Activated gamma-delta T cell treated with anti-CD3 and anti-CD28 coated beads, Interleukin-2, amount 50 U/mL, for 16 hours (primary cell): ENCODE results near the gene PLG.
"Not testable (repeated sequence)": the region's sequence is repeated elsewhere in the genome, so short reads cannot be mapped to it uniquely, and the experiment has no call there.

Experiments
- DNase-seq: peaks from one replicate; pipeline ENCODE4 v3.0.0-alpha.2; 2020; ENCODE audit warnings: low read depth

PLG gene

DNA sequence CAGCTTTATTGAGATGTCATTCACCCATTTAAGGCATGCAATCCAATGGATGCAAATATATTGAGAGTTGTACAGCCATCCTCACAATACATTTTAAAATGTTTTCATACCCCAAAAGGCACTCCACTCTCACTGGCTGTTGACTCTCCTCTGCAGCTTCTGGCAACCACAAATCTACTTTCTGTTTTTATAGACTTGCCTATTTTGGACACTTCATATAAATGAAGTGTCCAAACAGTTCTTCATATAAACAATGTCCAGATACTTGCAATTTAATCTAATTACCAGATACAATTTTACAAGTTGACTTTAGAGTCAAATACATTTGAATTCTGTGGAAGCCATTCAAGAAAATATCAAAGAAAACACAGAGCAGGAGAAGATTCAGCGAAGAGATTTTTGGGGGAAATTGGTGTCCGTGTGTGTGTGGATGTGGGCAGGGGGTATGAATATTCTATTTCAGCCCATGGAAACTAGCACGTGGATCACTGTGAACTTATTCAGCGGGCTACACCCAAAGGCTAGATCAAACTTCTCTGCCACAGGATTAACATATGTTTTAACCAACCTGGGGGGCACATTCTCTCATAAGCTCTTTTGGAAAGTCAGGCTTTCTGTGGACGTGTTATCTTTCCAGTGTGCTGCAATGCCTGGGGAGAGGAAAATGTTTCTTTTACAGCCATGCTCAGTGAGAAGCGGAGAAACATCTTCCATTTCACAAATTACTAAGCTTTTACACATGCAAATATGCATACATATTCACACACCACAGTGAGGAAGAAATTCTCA lies 73.9 kb downstream of the PLG start:
- DNase-seq = no peak

DNA sequence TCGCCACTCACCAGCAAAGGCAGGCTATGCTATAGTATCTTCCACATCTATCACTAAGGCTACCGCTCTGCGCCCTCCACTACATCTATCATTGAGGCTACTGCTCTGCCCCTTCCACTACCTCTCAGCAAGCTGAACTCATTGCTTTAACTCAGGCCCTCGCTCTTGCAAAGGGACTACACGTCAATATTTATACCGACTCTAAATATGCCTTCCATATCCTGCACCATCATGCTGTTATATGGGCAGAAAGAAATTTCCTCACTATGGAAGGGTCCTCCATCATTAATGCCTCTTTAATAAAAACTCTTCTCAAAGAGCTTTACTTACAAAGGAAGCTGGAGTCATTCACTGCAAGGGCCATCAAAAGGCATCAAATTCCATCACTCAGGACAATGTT lies 77.1 kb downstream of the PLG start:
- DNase-seq = not testable (repeated sequence)

DNA sequence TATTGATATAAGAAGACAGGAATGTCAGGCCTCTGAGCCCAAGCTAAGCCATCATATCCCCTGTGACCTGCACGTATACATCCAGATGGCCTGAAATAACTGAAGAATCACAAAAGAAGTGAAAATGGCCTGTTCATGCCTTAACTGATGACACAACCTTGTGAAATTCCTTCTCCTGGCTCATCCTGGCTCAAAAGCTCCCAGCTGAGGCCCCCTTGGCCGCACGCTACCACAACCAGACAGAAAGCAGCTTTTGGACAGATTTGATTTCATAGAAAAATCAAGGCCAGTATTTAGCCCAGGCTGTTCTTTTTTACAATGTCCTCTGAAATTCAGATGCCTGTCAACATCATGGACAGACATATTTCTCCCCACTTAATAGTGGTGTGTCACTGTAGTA lies 78.6 kb downstream of the PLG start:
- DNase-seq = not testable (repeated sequence)

DNA sequence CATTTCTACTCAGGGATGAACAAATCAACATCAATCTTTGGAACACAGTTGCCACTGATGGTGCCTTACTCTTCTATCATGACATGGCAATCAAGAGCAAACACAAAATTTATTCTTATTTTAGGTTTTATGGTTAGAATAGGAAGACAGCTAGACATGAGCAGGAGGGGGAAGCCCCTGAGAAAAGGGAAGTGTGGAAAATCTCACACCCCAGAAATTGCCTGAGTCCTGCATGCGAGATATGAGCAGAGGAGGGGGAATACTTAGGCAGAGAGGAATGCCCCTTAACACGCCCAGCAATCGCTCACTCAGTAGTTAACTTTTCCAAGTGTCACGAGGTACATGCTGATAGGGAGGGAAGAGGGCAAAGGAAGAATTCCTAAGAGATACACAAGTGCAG lies 79.3 kb downstream of the PLG start:
- no peak for DNase-seq

DNA sequence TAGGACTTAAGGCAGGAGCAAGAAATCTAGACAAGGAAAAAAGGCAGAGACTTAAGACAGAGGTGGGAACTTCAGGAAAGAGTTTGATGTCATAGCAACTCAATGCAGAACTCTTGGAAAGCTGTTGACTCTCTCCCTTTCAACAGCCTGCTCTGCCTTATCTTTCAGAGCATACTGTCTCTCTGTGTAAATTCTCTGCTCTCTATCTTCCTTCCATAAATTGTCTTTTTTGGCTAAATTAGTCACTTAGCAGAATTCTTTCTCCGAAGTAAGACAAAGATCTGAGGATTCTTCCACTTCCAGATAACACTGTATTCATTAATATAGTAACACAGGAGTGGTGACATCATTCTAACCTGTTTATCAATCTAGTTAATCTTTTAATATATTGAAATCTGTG lies 80.2 kb downstream of the PLG start:
- DNase-seq = no peak

DNA sequence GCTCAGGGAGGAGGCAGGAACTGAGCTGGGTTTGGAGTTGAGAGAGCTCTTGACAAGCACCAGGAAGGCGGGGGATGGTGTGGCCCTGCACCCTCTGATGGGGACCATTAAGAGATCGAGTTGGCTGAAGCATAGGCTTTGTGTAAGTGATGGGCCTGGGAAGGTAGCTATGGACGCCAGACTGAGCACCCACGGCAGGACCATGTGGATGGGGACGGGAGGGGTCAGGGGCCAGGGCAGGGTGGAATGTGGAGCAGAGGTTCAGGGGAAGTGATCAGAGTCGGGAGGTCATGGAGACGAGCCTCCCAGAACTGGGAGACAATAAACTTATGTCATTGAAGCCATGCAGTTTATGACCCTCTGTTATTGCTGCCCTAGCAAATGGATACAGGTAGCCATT lies 81.7 kb downstream of the PLG start:
- no peak for DNase-seq

DNA sequence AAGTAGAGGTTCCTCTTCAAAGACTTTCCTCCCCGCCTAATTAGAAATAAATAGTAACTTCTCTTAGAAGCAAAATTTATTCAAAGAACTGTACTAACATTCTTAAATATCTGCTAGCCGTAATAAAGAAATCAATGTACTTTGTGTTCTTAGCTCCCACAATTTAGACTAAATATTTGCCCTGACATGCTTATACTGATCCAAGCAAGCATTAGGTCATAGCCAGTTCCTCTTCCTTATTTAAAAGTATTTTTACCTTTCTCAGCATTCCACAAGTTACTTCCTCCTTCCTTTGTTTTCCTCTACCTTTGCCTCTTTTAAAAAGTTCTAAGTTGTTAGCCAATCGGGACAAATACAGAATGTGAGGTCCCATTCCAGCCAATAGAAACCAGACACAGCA lies 86.1 kb downstream of the PLG start:
- not testable (repeated sequence) for DNase-seq

DNA sequence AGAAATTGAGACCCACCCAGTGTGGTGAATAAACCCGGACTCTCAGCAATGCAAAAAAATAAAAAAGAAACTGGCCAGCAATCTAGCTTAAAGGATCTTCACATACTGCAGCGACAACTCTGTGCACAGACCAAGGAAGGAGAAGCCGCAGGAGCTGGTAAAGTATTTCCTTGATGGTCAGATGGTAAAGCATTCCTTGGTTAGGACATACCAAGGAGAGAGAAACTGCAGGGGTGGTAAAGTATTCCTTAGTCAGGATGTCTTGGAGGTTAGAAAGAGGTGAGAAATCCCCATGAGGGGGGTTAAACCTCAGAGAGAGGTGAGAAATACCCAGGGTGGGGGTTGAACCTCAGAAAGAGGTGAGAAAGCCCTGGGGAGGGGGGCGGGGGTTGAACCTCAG lies 86.8 kb downstream of the PLG start:
- DNase-seq = no peak

DNA sequence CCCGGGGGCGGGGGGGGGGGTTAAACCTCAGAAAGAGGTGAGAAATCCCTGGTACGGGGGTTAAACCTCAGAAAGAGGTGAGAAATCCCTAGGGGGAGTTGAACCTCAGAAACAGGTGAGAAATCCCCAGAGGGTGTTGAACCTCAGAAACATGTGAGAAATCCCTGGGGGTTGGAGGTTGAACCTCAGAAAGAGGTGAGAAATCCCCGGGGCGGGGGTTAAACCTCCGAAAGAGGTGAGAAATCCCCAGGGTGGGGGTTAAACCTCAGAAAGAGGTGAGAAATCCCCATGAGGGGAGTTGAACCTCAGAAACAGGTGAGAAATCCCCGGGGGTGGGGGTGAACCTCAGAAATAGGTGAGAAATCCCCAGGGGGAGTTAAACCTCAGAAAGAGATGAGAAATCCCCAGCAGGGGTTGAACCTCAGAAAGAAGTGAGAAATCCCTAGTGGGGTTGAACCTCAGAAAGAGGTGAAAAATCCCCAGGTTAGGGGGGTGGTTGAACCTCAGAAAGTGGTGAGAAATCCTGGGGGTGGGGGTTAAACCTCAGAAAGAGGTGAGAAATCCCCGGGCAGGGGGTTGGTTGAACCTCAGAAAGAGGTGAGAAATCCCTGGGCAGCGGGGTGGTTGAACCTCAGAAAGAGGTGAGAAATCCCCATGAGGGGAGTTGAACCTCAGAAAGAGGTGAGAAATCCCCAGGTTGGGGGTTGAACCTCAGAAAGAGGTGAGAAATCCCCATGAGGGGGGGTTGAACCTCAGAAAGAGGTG lies 87.4 kb downstream of the PLG start:
- no peak for DNase-seq

DNA sequence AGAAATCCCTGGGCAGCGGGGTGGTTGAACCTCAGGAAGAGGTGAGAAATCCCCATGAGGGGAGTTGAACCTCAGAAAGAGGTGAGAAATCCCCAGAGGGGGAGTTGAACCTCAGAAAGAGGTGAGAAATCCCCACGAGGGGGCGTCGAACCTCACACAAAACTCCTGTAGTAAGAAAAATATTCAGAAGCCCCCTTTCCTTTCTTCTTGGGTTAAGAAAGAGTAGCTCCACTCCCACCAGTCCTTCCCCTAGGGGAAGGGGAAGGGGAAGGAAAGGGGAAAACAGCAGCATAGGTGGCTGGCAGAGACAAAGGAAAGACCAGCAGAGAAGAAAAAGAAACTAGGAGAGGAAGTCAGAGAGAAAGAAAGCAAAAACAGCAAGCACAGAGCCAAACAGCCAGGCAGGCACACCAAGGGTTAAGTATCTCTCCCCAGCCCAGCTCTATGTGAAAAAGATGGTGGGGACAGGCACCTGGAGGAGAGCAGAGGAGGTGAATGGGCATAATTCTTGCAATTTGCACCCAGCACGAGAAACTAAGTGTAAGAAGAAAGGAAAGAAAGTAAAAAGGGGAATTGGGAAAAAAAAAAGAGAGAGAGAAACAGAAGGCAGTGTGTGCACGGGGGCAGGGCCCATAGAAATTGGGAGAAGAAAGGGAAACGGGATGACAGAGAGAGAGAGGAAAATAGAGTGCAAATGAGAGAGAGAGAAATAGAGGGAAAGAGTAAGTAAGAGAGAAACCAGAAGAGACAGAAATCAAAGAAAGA lies 88.2 kb downstream of the PLG start:
- DNase-seq = no peak

DNA sequence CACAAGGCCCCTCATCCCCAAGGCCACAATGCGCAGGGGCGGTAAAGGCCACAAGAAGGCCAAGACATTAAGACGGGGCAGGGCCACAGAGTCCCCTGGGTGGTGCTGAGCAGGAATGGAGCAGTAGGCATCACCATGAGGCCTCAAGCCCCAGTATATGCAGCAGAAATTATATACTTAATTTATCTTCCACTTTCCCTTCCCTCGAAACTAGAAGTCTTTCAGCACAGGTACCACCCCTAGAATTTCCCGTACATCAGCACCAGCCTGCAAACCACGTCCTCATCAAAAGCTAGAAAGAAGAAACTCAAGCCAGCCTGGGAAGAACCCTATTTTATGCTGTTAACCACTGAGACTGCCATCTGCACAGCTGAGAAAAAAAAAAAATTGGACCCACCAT lies 89.4 kb downstream of the PLG start:
- no peak for DNase-seq

DNA sequence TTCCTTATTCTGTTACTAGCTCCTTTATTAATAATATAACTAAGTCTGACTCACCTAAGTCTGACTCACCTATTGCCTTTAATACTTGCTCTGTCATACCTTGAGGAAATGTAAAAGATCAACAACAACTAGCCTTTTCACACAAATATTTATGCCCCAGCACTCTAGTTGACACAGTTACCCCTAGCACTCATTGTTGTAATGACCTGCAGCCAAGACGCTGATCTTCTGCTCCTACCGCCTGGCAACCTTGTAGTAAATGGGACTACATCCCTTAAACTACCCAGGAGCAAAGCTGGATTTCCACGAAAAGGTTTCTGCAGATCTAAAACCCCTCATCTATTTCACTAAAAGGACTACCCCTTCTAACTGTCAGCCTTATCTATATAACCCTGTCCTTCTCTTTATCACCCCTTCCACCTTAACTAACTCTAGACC lies 90.0 kb downstream of the PLG start:
- no peak for DNase-seq

DNA sequence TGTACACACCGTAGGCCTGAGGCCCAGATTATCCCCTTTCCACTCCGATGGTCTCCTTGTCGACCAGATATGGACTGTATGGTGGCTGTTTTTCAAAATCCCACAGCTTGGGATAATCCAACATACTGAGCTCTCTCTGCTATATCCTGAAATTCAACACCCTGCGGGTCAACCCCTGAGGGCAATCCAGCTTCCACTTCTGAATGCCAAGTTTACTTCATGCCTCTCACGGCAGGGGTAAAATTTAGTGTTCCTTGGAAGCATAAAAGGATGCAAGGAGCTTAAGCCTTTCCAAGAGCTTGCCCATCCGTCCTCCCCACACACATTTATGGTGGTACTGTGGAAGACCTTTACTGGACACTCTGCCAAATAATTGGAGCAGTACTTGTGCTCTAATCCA lies 90.7 kb downstream of the PLG start:
- DNase-seq = no peak

DNA sequence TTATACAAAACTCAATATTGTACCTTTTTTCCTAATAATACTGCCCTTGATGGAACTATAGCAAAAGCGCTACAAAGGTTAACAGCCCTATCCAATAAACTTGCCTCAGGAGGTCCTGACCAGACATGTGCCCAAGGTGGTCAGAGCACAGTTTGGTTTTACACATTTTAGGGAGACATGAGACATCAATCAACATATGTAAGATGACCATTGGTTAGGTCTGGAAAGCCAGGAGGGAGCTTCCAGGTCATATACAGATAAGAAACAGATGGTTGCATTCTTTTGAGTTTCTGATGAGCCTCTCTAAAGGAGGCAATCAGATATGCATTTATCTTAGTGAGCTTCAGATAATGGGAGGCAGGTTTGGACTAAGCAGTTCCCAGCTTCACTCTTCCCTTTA lies 91.6 kb downstream of the PLG start:
- no peak for DNase-seq

DNA sequence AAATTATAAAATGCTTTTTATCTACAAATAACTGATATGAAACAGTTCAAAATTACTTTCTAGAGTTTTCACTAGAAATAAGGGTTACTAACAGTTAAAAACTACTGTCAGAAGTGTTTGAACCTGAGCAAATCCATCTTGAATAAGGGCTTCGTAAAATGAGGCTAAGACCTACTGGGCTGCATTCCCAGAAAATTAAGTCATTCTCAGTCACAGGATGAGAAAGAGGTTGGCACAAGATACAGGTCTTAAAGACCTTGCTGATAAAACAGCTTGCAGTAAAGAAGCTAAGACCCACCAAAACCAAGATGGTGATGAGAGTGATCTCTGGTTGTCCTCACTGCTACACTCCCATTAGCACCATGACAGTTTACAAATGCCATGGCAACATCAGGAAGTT lies 93.7 kb downstream of the PLG start:
- DNase-seq = no peak

DNA sequence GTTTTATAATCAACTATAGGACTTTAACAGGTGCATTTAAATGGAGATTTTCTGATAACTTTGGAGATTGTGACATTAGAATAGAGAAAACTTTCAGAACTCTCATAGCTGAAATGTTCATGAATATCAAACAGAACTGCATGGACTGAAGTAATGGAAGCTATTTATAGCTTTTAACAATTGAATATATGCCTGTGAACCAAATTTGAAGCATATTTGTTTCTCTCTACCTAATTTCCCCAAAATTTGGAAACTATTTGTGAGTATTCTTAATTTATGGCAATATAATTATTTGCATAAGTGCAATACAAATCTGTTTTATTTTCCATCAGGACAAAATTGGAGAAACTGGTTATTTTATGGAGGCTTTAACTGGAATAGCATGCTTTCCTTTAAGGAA lies 96.6 kb downstream of the PLG start:
- no peak for DNase-seq

DNA sequence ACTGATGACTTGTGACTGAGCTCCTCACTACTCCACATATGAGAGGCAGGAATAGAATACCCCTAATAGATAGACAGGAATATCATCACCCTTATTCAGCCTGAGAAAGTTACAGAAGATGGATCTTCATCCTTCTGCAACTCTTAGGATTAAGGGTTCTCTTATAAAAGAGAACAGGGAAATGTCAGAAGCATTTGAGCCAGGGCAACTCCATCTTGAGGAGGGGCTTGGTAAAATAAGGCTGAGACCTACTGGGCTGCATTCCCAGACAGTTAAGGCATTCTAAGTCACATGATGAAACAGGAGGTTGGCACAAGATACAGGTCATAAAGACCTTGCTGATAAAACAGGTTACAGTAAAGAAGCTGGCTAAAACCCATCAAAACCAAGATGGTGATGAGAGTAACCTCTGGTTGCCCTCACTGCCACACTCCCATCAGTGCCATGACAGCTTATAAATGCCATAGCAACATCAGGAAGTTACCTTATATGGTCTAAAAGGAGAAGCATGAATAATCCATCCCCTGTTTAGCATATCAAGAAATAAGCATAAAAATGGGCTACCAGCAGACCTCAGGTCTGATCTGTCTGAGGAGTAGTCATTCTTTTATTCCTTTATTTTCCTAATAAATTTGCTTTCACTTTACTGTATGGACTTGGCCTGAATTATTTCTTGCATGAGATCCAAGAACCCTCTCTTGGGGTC lies 97.9 kb downstream of the PLG start:
- DNase-seq = no peak

DNA sequence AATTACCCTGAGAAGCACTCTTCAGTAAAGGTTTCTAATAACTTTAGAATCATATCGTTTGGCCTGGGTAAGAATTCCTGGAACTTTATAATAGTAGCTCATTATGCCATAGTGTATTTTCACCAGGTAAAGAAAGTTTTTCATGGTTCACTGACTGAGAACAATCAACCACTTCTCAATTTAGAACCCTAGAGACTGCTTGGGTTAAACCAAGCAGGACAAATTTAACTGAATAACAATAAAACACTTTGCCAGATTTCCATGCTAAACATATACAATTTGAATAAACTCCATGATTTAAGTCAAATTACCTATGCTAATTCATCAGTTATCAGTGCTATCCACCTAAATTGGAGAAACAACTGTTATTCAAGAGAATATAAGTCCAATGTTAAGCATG lies 99.4 kb downstream of the PLG start:
- DNase-seq = no peak

DNA sequence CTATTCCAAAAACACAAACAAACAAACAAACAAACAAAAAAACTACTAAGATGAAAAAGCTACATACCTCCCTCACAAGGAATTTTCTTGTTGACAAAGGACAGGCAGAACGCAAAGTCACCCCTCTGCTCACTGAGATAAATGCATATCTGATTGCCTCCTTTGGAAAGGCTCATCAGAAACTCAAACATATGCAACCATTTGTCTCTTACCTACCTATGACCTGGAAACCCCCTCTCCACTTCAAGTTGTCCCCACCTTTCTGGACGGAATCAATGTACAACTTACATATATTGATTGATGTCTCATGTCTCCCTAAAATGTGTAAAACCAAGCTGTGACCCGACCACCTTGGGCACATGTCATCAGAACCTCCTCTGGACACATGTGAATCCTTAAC lies 100.0 kb downstream of the PLG start:
- not testable (repeated sequence) for DNase-seq
